ENCODE measurements around the gene CYP4F3. TPM values are rescaled to one million over a fixed set of nuclear protein-coding genes. Genes with fewer than 3 reads are reported as not detected.
"Not testable (repeated sequence)": the region's sequence is repeated elsewhere in the genome, so short reads cannot be mapped to it uniquely, and the experiment has no call there.

CYP4F3 gene, protein sequence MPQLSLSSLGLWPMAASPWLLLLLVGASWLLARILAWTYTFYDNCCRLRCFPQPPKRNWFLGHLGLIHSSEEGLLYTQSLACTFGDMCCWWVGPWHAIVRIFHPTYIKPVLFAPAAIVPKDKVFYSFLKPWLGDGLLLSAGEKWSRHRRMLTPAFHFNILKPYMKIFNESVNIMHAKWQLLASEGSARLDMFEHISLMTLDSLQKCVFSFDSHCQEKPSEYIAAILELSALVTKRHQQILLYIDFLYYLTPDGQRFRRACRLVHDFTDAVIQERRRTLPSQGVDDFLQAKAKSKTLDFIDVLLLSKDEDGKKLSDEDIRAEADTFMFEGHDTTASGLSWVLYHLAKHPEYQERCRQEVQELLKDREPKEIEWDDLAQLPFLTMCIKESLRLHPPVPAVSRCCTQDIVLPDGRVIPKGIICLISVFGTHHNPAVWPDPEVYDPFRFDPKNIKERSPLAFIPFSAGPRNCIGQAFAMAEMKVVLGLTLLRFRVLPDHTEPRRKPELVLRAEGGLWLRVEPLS
- 0.10 and 0.11 TPM in 2 replicates for total RNA-seq (2014; rRNA removed; shearing (Covaris generic))
- polyA plus RNA-seq (2015; cell fraction: cytosol; rRNA removed), result 0.17 and 0.25 TPM in 2 replicates
- 0.69 and 1.0 TPM in 2 replicates for polyA plus RNA-seq (2015; cell fraction: nucleus; rRNA removed)

DNA sequence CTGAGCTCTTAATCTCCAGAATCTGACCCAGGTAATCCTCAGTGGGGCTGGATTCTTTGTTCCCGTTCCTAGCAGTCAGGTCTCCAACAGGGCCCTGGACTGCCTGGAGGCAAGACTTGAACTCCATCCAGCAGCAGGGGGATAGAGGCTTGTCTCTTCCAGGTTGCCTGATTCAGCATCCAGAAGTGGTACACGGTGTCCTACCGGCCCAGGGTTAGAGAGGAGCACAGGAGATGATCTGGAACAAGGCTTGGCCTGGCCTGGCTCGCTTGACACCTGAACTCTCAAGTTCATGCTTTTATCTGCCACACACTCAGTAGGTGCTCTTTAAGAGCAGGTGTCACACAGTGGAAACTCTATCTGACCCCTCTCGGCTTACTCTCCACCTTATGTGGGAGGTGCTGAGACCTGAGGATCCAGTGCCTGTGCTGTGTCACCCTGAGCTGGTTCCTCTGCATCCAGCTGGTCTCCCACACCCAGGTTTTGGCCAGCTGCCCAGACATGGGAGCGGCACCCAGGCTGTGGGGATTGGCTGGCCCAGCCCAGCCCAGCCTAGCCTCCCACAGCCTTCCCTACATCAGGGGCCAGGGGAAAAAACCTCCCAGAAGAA is at the start of gene CYP4F3:
CYP4F3 (plus strand) TSS at position 604 of the 610 bp plus-strand sequence. CDS start 519 bp downstream, outside the sequence.
- DNase-seq (ENCODE audit: low read depth), result peak; percentile 29

DNA sequence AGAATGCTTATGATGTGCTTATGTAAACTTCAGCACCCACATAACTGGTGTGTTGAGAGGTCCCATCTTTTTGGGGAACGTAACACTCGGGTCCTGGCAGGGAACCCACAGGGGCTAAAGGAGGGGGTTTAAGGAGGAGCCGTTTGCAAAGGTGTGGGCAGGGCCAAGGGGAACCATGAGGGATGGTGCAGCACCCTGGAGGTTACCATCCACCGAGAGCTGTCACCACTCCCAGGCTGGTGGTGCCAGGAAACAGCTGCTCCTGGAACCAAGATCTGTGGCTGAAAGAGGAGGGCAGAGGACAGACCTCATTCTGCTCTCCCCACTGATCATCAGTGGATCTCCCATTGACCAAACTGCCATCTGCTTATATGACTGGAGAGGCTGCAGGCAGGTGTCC is 48.9 kb upstream of the CYP4F3 start:
- no peak for DNase-seq (ENCODE audit: low read depth)

DNA sequence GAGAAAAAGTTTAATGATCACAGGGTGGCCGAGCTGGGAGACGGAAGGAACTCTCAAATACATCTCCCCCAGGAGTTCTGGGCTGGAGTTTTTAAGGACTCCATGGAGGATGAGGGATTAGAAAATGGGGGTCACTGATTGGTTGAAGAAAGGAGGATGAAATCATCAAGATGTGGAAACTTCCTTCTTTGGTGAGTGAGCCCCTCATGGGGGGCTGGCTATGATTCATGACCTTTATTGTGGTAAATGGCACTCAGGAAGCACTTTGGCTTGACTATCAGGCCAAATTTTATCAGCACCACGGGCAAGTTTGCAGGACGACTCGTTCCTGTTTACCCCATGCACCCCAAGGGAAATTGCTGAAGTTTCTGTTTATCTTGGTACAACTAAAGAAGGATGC is 48.2 kb upstream of the CYP4F3 start:
- DNase-seq (ENCODE audit: low read depth), result not testable (repeated sequence)

DNA sequence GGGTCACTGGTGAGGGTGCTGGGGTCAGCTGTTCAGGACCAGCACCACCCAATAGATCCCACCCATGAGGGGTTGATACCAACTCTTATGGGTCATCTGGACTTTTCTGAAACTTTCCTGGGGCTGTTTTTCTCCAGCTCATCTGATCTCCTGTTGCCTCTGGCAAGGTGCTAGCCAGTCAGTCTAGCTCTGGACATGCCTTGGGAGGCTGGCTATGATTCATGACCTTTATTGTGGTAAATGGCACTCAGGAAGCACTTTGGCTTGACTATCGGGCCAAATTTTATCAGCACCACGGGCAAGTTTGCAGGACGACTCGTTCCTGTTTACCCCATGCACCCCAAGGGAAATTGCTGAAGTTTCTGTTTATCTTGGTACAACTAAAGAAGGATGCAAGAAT is 46.9 kb upstream of the CYP4F3 start:
- DNase-seq (ENCODE audit: low read depth), result not testable (repeated sequence)

DNA sequence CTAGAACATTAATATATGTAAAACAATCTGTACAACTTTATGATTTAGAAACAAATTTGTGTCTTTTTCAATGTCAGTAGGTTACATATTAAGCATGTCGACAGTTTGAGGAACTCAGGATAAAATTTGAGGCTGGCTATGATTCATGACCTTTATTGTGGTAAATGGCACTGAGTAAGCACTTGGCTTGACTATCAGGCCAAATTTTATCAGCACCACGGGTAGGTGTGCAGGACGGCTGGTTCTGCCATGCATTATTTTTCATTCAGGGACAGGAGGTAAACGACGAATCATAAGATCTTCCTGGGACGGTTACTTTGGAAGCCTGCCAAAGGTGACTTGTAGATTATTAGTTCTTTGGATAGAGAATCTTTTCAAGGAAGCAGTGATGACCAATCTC is 45.6 kb upstream of the CYP4F3 start:
- DNase-seq (ENCODE audit: low read depth), result no peak

DNA sequence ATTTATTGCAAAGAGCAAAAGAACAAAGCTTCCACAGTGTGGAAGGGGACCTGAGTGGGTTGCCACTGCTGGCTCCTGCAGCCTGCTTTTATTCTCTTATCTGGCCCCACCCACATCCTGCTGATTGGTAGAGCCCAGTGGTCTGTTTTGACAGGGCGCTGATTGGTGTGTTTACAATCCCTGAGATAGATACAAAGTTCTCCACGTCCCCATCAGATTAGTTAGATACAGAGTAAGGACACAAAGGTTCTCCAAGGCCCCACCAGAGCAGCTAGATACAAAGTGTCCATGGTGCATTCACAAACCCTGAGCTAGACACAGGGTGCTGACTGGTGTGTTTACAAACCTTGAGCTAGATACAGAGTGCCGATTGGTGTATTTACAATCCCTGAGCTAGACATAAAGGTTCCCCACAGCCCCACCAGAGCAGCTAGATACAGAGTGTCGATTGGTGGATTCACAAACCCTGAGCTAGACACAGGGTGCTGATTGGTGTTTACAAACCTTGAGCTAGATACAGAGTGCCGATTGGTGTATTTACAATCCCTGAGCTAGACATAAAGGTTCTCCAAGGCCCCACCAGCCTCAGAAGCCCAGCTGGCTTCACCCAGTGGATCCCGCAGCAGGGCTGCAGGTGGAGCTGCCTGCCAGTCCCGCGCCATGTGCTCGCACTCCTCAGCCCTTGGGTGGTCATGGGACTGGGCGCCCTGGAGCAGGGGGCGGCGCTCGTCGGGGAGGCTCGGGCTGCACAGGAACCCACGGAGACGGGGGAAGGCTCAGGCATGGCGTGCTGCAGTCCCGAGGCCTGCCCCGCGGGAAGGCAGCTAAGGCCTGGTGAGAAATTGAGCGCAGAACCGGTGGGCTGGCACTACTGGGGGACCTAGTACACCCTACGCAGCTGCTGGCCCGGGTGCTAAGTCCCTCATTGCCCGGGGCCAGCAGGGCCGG is 32.4 kb upstream of the CYP4F3 start:
- DNase-seq (ENCODE audit: low read depth), result not testable (repeated sequence)

DNA sequence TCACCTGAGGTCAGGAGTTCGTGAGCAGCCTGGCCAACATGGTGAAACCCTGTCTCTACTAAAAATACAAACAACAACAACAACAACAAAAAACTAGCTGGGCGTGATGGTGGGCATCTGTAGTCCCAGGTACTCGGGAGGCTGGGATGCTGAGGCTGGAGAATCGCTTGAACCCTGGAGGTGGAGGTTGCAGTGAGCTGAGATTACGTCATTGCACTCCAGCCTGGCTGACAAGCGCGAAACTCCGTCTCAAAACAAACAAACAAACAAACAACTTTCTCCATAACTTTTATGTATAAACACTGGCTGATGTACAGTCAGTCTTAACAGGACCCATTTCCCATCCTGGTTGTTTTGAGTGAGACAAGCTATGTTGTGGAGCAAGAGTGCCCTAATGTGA is 31.4 kb upstream of the CYP4F3 start:
- DNase-seq (ENCODE audit: low read depth), result no peak

DNA sequence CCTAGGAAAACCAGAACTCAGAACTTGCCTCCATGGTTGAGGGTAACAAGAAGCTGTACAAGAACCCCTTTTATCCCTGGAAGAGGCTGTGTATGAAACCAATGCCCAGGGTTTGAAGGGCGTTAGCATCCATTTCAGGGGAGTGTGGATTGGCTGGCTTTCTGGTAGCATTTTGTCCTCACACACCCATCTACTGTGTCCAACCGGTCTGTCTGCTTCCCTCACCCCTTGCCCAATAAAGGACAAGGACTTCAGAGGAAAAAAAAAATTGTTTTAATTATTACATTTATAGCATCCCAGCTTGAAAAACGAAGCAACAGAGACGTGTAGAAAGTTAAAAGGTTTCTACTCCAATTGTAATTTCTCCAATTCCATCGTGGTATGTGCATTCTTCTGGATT is 28.4 kb upstream of the CYP4F3 start:
- DNase-seq (ENCODE audit: low read depth), result no peak

DNA sequence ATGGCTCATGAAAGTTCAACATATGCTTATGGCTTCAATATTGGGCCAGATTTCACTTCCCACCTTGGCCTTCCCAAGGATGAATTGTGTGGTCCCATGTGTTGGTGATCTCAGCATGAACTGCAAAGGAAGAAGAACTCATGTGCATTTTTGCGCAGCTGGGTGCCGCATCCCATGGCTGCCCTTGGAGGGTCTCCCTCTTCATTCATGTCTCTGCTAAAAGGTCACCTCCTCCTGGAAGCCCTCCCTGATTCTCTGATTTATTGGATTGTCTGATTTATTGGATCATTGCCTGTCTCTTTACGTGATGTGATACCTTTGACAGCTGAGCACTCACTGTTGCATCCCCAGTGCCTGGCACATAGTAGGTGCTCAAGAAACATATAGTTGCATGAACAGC is 27.4 kb upstream of the CYP4F3 start:
- DNase-seq (ENCODE audit: low read depth), result no peak

DNA sequence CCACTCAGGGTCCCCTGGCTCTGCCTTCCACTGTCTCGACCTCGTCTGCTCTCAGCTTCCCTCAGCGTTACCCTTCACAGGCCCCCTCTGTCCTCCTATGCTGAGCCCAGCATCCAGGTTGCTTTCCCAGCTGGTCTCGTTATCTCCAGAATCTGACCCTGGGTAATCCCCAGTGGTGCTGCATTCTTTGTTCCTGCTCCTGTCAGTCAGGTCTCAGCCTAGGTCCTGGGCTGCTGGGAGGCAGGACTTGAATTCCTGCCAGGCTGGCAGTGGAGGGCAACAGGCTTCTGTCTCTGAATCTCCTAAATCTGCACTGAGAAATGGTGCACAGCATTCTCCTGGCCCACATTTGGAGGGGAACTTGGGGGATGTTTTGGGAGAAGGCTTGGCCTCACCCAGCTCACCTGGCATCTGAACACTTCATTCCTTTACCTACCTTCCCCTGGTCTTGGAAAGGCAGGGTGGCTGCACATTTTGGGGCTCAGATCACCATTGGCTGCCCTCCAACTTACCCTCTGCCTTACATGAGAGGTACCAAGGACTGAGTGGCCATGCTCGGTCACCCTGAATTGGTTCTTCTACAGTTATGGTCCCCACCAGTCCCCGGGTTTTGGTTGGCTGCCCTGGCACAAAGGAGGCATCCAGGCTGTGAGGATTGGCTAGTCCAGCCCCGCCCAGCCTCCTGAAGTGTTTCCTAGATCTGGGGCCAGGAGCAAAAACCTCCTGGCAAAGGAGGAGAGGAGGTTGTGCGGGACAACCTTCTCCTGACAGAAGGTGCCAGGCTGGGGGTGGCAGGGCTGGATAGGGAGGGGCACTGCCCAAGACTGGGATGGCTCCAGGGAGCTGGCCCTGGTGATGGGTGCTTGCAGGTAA is 26.0 kb upstream of the CYP4F3 start, which contains the start of gene CYP4F8:
CYP4F8 (plus strand) TSS at position 712 of the 873 bp plus-strand sequence. CDS start 399 bp downstream, outside the sequence.
- DNase-seq (ENCODE audit: low read depth), result no peak

DNA sequence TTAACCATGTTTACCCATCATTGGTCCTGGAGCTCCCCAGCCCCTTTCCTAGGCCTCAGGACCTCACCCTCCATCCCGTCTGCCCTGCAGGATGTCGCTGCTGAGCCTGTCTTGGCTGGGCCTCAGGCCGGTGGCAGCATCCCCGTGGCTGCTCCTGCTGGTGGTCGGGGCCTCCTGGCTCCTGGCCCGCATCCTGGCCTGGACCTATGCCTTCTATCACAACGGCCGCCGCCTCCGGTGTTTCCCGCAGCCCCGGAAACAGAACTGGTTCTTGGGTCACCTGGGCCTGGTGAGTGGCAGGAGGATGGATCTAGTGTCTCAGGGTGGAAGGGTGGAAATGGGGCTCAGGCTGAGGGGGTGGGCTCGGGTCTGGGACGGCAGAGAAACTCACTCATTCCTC is 25.2 kb upstream of the CYP4F3 start:
- no peak for DNase-seq (ENCODE audit: low read depth)

DNA sequence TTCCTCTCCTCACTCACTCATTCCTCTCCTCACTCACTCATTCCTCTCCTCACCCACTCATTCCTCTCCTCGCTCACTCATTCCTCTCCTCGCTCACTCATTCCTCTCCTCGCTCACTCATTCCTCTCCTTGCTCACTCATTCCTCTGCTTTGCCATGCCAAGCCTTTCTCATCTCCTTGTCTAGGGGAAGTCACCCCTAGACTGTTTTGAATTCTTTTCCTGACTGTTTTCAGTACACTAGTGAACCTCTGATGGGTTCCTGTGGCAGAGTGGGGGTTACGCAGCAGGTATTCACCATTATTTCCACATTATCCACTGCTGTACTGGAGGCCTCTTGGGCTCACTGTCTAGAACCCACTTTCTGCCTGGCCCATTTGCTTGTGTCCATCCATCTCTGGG is 24.5 kb upstream of the CYP4F3 start:
- DNase-seq (ENCODE audit: low read depth), result no peak

DNA sequence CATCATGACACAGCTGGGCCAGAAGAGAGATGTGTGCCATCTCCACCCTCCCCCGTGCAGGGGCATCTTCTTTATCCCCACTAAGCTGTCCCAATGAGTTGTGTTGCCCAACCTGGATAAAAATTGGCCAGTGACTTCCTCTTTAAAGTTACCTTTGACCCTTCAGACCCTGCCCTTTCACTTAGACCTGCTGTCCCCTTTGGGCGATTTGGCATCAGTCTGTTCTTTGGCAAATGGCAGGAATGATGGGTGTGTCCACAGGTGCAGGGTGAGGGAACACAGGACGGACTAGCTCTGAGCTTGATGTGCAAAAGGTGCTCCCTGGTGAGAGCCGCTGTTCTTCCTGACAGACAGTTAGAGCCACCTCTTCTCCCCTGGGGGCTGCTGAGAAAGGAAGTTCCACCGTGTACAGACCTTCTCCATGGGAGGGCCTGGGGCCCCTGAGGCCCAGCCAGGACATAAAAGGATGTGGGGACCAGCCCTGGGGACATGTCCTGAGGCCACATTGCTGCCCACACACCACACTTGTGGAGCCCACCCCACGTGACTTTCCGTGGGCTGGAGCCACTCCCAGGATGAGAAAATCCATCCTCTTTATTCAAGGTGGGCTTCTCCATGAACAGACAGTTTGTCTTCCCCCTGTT is 23.9 kb upstream of the CYP4F3 start:
- DNase-seq (ENCODE audit: low read depth), result no peak

DNA sequence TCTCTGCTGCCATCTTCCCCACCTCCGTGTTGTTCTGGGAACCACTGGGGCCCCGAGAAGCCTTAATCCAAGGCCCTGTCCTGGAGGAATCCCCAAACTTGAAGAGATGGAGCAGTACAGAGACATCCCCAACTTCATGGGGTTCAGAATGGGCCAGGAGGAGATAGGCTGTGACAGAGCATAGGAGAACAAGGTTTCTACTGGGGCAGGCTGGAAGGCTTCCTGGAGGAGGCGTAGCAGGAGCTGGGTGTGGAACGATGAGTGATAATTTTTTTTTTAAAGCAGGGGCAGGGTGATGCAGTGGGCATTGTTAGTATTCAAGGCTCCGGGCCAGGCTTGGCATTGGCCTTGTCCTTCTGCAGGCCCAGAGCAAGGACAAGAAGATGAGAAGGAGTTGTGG is 22.4 kb upstream of the CYP4F3 start:
- no peak for DNase-seq (ENCODE audit: low read depth)

DNA sequence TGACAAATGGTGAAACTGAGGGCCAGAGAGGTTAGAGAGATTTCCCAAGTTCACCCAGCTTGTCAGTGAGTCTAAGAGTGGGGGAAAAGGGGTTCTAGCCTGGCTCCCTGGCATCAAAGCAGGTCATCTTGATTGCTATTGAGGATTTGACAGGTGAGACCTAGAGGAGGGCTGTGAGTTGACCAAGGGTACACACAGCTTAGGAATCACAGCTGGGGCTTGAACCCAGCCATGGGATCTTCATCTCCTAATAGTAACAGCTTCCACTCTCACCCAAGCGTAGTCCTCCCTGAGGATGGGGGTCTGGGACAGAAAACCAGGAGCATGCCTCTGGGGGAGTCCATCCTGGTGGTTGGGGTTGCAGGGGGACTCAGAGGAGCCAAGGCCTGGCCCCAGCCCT is 18.9 kb upstream of the CYP4F3 start:
- DNase-seq (ENCODE audit: low read depth), result no peak

DNA sequence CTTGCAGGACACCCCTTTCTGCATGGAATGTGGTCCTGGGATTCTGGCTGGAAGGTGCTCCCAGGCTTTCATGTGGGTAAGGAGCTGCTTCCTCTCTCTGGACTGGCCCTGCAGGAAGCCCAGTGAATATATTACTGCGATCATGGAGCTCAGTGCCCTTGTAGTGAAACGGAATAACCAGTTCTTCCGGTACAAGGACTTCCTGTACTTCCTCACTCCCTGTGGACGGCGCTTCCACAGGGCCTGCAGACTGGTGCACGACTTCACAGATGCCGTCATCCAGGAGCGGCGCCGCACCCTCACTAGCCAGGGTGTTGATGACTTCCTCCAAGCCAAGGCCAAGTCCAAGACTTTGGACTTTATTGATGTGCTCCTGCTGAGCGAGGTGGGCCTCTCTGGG is 17.7 kb upstream of the CYP4F3 start:
- DNase-seq (ENCODE audit: low read depth), result no peak

DNA sequence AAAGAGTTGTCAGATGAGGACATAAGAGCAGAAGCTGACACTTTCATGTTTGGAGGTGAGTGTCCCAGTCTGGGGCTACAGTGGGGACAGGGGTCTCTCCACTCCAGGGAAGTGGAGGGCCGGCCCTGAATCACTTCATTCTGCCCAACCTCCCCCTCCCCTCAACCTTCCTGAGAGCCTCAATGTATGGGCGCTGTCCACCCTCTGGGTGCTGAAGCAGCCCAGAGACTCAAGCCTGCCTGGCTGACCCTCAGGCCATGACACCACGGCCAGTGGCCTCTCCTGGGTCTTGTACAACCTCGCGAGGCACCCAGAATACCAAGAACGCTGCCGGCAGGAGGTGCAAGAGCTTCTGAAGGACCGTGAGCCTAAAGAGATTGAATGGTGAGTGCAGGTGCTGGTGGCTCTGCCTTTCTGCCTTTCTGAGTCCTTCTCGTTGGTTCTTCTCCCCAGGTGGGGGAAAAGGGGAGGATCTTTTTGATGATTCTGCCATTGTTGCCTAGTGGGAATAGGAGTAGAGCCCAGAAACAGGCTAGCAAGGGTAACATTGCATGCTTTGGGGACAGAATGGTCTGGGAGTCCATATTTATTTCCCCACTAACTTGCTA is 16.9 kb upstream of the CYP4F3 start:
- no peak for DNase-seq (ENCODE audit: low read depth)

DNA sequence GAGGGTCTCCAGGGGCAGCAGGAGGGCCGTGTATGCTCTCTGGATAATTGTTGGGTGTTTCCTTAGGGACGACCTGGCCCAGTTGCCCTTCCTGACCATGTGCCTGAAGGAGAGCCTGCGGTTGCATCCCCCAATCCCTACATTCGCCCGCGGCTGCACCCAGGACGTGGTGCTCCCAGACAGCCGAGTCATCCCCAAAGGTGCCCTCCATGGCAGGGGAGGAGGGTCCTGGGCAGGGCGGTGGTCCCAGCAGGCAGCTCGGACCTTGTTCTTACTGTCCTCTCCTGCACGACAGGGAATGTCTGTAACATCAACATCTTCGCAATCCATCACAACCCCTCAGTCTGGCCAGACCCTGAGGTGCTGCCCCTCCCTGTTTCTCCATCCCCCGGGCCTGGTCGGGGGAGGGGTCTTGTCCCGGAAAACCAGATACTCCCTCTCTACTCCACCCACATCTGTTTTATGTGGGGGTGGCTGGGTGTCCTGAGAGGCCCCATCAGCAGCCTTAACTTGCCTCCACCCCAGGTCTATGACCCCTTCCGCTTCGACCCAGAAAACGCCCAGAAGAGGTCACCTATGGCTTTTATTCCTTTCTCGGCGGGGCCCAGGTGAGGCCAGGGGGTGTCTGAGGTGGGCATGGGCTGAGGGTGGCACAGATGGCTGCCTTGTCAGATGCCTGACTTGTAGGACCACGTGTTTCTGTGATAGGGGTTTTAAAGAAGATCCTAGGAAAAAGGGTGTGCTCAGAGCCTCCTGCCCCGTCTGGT is 12.3 kb upstream of the CYP4F3 start:
- no peak for DNase-seq (ENCODE audit: low read depth)

Data from HT1080 (cell line).